ENCODE data around the gene THOC3.
"Not testable (repeated sequence)": the region's sequence is repeated elsewhere in the genome, so short reads cannot be mapped to it uniquely, and the experiment has no call there.

Gene THOC3, protein sequence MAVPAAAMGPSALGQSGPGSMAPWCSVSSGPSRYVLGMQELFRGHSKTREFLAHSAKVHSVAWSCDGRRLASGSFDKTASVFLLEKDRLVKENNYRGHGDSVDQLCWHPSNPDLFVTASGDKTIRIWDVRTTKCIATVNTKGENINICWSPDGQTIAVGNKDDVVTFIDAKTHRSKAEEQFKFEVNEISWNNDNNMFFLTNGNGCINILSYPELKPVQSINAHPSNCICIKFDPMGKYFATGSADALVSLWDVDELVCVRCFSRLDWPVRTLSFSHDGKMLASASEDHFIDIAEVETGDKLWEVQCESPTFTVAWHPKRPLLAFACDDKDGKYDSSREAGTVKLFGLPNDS

DNA sequence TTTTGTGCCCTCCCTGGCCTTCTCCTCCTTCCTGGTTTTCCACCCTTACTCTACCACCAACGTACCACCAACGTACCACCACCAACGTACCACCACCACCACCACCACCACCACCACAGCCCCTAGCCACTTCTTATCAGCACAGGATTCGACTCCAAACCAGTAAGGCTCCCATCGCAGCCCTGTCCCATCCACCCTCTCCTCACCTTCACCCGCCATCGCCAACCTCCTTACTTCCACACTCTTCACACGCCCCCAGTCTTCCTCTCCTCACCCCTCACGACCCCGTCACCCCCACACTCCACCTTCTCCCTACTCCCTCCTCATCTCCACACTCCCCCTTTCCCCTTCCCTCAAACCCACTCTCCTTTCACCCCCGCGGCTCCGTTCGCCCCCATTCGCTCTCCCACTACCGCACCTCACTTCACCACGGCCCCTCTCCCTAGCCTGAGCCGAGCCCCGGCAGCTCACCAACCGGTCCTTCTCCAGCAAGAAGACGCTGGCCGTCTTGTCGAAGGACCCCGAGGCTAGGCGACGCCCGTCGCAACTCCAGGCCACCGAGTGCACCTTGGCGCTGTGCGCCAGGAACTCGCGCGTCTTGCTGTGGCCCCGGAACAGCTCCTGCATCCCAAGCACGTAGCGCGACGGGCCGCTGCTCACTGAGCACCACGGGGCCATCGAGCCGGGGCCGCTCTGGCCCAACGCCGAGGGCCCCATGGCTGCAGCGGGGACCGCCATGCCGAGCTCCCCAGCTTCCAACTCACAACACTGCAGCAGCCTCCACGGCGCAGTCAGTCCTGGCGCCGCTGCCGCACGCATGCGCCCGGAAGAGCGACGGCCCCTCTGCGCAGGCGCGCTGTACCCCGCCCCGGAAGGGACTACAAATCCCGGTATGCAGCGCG, at the start of gene THOC3:
TSS of gene THOC3 (minus strand) at position 845 of the 902 bp plus-strand sequence. CDS start at position 738, 107 bp downstream.
- DNase-seq (ENCODE audit: low read depth in 2 of 2) = peak; percentile 32 to 69

DNA sequence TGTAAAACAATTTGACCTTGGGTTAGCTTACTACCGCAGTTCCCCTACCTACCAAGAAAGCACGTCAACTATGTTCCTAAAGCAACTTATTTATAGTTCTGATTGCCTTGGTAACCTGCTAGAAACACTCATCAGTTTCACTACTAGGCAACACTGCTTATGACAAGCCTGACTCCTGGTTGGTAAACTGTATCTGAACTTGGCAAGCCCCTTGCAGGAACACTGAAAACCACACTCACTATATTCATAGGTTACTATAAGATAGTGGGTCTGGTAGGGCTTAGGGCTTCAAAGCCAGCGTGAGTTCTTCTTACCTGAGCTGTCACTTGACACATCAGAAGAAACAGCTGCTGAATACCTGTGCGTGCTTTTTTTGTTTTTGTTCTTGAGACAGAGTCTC, 49.2 kb upstream of the THOC3 start:
- DNase-seq (ENCODE audit: low read depth in 2 of 2) = not testable (repeated sequence)

DNA sequence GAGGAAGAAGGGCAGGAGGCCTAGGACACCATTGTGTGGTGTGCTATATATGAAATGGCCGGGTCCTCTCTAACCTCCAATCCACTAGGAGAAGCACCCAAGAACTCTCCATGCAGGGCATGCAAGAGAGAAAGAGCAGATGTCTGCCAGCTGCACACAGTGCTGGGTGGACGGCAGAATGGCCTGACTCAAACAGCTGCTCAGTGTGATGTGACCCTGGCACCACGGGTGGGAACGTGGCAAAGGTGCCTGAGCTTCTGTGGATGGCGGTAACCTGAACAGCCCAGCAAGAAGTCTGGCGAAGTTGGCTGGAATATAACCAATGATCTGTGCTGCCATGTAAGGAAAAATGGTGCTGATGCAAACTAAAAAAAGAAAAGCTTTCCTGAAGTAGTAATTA, 46.2 kb upstream of the THOC3 start:
- DNase-seq (ENCODE audit: low read depth in 2 of 2) = not testable (repeated sequence)

DNA sequence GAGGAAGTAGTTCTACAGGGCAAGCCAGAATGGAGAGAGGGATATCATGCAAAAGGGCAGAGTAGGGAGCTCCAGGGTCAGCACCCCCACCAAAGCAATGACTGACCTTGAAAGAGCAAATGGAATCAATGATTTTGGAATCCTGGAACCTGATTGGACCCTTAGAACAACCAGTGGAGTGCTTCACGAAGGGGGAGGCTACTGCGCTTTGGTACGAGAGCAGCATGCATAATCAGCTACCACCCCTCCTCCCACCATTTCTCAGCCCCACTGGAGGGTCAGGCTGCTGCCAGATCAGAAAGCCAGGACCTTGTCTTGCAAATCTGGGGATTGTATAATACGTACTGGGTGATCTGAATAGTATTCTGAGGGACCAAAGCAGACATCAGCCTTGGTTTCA, 43.0 kb upstream of the THOC3 start:
- not testable (repeated sequence) for DNase-seq (ENCODE audit: low read depth in 2 of 2)

DNA sequence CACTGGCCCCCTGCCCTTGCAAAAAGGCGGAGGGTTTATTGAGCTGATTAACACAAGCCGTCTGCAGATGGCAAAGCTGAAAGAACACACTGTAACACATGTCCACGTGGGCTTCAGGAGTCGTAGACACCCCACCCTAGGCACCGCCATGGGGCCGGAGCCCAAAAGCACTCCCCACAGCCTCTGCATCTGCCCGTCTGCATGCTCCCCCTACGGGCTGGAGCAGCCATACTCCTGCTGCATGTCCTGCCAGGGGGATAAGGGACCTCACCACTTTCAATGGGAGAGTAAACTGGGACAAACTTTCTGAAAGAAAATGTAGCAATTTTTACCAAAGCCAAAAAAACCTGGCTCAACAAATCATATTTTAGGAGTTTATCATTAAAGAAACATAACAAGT, 42.1 kb upstream of the THOC3 start:
- not testable (repeated sequence) for DNase-seq (ENCODE audit: low read depth in 2 of 2)

DNA sequence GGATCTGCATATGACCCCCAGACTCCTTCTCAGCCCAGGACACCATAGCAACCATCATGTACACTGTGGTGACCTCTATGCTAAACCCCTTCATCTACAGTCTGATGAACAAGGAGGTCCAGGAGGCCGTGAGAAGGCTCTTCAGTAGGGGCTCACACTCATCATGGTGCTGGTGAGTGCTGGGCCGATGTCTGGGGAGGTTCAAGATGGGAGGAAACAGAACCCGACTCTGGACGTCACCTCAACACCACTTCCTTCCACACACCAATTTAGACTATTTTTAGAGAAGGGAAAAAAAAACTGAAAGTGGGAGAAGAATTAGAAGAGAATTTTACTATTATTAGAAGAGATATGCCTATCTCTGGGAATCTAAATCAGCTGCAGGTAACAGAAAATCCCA, 39.1 kb upstream of the THOC3 start:
- DNase-seq (ENCODE audit: low read depth in 2 of 2) = not testable (repeated sequence)

DNA sequence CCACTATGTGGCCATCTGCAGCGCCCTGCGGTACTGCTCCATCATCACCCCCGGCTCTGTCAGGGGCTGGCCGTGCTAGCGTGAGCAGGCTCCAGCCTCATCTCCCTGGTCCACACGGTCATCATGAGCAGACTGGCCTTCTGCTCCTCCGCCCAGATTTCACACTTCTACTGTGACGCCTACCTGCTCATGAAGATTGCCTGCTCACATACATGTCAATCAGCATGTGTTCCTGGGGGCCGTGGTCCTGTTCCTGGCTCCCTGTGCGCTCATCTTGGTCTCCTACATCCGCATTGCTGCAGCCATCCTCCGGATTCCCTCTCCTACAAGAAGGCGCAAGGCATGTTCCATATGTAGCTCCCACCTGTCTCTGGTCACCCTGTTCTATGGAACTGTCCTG, 38.7 kb upstream of the THOC3 start:
- DNase-seq (ENCODE audit: low read depth in 2 of 2) = not testable (repeated sequence)

DNA sequence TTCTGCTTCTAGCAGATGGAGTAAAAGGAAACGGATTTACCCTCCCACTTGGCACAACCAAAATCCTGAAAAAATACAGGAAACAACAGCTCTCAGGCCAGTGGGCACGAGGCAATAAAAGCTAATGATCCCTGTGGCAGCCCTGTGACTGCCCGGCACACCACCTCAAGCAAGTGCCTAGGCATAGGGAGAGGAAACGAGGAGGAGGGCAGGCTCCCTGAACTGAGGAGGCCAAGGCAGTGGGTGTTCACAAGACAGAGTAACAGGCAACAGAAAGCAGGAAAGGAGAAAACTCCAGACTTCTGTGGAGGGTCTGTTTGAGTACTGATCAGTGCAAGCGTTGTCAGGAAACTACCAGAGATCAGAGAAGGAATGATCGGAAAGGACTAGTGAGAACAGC, 29.9 kb upstream of the THOC3 start:
- not testable (repeated sequence) for DNase-seq (ENCODE audit: low read depth in 2 of 2)

DNA sequence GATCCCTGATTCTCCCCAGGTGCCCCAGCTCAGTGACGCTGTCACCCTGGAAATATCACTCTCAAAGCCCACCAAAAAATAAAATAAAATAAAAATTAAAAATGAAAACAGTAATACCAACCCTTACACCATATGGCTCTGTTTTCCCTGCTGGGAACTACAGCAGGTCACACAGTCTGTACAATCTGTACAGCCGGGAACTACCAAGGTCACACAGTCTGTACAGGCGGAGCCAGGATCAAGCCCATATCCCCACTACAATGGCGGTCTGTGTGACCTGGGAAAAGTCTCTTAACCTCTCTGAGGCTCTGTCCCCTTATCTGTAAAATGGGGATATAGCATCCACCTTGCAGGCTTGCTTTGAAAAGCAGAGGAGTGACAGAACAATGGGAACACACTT, 29.4 kb upstream of the THOC3 start:
- DNase-seq (ENCODE audit: low read depth in 2 of 2) = not testable (repeated sequence)

DNA sequence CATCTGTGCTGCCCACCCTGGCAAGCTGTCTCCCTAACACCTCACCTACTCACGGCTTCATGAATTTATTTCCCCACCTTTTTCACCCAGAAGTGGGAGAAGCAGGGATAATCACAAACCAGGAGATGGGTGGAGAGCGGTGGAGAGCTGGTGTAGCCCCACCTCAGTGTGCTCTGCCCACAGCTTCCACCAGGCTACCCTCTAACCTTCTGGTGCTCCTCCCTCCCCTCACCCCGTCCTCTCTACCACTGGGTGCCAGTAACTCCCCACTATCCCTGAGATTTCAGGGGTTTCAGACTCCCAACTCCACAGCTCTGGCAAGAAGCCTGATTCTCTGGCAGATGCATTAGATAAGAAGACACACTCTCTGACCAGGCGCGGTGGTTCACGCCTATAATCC, 28.7 kb upstream of the THOC3 start:
- not testable (repeated sequence) for DNase-seq (ENCODE audit: low read depth in 2 of 2)

DNA sequence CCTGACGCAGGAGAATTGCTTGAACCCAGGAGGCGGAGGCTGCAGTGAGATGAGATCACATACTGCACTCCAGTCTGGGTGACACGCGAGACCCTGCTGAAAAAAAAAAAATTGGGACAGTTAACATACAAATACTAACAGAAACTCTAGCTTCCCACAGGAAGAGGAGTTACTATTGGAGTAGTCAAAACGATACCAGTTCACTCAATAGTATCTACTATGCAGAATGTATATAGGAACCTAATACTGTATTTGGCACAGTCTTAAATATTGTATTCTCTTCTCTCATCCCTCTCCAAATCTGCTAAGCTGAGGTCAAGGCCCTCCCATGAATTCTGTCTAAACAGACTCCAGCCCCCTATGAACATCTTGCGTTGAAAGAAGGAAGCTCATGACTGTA, 27.4 kb upstream of the THOC3 start:
- DNase-seq (ENCODE audit: low read depth in 2 of 2) = not testable (repeated sequence)

DNA sequence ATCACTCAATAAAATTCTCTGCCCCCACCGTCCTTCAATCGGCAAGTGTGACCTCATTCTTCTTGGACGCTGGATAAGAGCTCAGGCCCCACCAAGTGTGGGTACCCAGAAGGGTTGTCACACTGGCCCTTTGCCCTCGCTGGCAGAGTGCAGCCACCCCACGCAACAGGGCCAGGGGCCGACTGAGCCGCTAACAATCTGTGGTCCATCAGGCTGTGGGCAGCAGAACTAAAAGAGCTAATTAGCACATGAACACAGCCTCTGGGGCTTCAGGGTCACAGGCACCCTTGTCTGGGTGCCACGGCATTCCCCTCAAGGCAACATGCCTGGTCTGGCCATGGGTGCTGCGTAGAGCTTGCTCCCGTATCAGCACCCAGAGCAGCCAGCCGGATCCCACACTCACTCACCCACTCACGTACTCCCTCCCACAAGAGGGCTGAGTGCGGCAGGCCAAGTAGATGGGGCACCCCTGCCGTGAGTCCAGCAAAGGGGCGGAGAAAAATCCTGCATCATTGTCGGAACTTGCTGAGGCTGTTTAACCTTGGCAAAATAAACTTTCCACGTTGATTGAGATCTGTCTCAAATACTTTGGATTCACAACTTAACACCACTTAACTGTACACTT, 11.4 kb upstream of the THOC3 start:
- not testable (repeated sequence) for DNase-seq (ENCODE audit: low read depth in 2 of 2)

DNA sequence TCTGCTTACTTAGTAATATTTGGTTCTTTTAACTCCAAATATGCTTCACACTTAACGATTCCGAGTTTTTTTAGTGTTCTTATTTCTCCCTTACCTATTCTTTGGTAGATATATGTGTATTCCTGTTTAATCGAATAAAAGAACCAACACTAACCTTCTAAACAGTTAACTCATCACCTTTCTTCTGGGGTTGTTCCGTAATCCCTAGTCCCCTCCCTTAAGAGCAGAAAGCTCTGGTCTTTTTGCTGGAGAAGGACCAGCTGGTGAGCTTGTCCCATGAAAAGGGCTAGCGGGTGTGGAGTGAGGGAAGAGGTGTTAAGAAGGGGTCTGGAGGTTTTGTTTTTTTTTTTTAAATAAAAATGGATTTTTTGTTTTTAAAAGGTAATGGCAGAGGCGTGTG, 266 bp upstream of the THOC3 start:
- DNase-seq (ENCODE audit: low read depth in 2 of 2) = not testable (repeated sequence)

DNA sequence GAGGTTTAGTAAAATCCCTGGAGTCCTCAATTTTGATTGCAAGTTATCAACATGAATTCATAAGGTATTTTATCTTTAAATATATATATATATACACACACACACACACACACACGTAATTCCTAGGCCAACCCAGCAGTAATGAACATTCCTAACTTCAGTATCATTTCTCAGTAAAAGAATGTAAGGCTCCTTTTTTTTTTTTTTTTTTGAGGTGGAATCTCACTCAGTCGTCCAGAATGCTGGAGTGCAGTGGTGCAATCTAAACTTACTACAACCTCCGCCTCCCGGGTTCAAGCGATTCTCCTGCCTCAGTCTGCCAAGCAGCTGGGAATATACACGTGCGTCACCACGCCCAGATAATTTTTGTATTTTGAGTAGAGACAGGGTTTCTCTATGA, 5.8 kb downstream of the THOC3 start:
- DNase-seq (ENCODE audit: low read depth in 2 of 2) = not testable (repeated sequence)

DNA sequence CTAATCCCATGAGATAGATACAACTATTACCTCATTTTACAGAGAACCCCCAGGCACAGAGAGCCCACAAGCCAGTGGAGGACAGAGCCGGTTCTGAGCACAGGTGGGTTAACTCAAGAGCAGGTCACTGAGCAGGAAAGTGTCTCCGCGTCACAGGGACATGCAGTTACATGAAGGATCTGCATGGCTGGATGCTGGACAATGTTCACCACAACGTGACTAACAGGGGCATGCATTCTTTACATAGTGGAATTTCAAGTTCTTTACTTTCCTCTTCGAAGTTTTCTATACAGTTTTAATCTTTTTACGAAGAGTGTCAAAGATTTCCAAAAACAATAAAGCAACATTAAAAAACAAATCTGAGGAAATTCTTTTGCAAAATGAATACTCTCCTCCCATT, 7.9 kb downstream of the THOC3 start:
- DNase-seq (ENCODE audit: low read depth in 2 of 2) = not testable (repeated sequence)

DNA sequence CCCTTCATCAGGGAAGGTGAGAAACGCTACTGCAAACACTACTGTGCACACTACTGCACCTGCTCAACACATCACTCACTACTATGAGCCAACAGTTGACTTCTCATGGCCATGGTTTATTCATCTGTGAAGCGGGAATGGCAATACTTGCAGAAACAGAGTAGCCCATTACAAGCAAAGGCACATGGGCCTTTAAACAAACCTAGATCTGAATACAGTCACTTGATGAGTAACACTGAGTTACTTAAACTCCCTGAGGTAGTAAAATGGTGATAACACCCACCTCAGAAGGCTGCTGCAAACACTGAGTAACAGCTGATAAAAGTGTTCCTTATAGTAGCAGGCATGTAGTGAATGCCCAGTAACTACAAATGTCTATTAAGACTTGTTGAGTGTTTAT, 9.6 kb downstream of the THOC3 start:
- not testable (repeated sequence) for DNase-seq (ENCODE audit: low read depth in 2 of 2)

DNA sequence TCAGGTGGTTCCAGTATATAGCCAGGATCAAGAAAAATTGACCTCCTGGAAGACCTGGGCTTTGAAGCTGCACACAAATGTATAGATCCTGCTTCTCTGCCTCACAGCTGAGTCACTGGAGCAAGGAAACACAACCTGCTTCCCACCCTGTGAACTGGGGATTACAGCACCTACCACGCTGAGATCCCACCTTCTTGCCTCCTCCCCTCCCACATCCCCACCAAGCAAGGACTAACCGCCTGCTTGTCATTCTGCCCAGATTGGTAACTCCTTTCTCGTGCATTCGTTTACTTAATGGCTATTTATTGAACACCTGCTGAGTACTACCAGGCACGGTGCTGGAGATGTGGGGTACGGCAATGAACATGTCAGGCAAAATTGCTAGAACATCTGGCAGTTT, 14.0 kb downstream of the THOC3 start:
- DNase-seq (ENCODE audit: low read depth in 2 of 2) = not testable (repeated sequence)

DNA sequence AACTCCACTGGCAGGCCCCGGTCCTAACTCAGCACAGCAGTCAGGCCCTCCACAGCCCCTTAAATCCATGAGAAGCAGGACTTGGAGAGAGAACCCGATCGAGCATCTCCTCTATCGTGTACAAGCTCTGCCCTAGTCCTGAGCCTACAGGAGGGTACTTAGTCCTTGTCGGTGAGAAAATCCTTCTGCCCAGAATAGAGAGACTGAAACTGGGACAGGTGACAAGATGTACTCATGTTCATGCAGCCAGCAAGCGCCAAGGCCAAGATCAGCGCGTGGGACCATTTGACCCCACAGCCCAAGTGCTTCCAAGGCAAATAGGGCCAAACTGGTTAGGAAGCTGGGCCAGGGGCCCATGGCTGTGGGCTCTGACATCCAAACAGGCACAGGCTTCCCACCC, 15.3 kb downstream of the THOC3 start:
- DNase-seq (ENCODE audit: low read depth in 2 of 2) = not testable (repeated sequence)

DNA sequence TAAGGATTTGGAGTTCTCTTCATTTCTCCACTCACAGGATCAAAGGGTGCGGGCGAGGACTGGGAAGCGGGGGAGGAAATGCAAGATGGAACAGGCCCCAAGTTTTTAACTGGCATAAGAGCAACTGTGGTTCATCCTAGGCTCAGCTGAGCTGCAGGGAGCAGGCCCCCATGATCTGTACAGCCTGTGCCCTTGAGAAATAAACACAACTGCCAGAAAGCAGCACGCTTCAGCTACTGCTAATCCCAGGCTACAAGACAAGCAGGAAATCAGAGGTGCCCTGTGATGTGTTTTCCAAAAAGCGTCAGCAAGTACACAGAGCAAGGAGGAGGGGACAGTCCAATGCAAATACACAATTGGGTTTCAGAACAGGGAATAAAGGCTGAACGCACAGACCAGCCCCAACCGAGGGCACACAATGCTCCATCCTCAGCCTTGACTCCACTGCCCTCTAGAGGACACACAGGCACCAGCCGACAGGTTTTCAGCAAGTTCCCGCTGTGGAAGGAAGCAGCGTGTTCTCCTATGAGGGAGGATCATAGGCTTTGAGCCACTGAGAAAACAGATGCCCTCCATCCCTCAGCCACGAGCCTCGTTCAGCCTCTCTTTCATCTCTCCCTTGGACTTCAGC, 16.7 kb downstream of the THOC3 start:
- DNase-seq (ENCODE audit: low read depth in 2 of 2) = not testable (repeated sequence)

DNA sequence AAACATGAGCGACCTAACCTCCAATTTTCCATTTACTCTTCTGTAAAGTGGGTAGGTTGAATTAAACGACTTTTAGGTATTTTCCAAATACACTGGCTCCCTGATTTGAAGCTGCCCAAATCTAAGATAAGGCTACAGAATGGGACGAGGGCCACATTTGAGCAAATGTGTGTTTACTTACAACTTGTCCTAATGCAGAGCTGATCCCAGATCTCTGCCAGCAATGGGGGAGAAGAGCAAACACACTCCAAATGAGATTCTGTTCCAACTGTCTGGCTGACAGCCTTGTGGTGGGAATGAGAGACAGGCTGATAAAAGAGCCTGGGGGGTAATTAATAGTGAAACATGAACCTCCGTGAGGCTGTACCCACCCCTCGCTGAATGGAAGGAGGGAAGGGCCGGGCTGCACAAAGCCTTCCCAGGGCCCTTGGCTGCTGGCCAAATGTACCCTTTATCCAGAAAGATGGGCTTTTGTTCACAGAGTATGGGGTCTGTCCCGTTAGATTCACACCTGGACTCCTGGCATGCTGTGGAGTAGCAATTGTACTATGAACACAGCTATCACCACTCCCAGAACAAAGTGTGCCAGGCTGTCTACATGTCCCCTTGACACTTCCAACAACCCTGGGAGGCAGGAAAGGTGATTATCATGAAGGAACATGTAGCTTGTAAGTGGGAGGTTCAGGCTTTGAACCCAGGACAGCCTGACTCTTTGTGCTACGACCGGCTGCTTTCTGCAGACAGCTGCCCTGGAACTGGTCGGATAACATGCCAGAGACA, 19.6 kb downstream of the THOC3 start:
- not testable (repeated sequence) for DNase-seq (ENCODE audit: low read depth in 2 of 2)

DNA sequence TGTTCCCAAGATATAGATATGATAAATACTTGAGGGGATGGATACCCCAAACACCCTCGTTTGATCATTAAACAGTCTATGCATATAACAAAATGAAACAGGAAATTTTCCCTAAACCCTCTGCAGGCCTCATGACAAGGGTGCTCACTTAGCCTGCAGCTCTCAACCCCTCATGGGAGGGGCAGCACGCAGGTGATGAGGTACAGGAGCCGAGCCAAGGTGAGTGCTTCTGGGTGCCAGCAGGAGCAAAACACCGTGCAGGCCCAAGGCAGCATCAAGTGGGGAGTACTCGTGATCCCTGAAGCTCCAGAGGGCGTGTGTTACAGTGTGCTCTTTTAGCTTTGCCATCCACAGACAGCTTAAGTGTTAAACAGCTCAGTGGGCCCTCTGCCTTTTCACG, 24.9 kb downstream of the THOC3 start:
- not testable (repeated sequence) for DNase-seq (ENCODE audit: low read depth in 2 of 2)

Data from stimulated activated CD8-positive, alpha-beta memory T cell treated with anti-CD3 and anti-CD28 coated beads, Interleukin-15, amount 100 ng/mL, for 4 hours (primary cell).